H1 (cell line): ENCODE measurements around the gene RNF212. TPM values are rescaled to one million over a fixed set of nuclear protein-coding genes. Genes with fewer than 3 reads are reported as not detected.

Source experiments
- ASH2L ChIP-seq: fragments of 200-600, 300-600 bp; sonication (generic); IDR thresholded peaks from one replicate; pipeline ENCODE4 v1.7.1; 2017; ENCODE audit warnings: low read length
- SP4 ChIP-seq: IDR thresholded peaks from 2 replicates; pipeline ENCODE4 v1.6.1; 2012; ENCODE audit warnings: low read length, inconsistent platforms
- TAF1 ChIP-seq: IDR thresholded peaks from 2 replicates; pipeline ENCODE4 v1.6.1; 2011; ENCODE audit warnings: mild to moderate bottlenecking, low read depth, low read length
- polyA plus RNA-seq, 7 experiments: library from polyadenylated mRNA; depleted of rRNA in 3 of 7; stranded (reverse) in 5 of 7; unstranded in 2 of 7; fragments of >200 nt in 5 of 7; fragments of 200-250 nt in 2 of 7; gene quantifications; 1 replicate in 5 of 7; 2 replicates in 1 of 7; 4 replicates in 1 of 7; pipeline versions ENCODE4 v1.2.1 to v1.2.3, GENCODE V29; 2011 to 2013; ENCODE audit warnings: missing spikeins in 2 of 7, mixed read lengths in 2 of 7
- total RNA-seq: library from RNA; stranded (reverse); fragmentation: NEBNext Ultra II Directional; extraction: Animal tissue kit (Norgen Biotek cat#: 25700); gene quantifications from 2 replicates; pipeline ENCODE4 v1.2.1, GENCODE V29; 2021

RNF212 gene
- total and polyA plus RNA-seq, 2 of the 8 experiments (the other 6 are each of a cell fraction or from before 2014, with no cell fraction given): 3.4 to 5.4 TPM

DNA sequence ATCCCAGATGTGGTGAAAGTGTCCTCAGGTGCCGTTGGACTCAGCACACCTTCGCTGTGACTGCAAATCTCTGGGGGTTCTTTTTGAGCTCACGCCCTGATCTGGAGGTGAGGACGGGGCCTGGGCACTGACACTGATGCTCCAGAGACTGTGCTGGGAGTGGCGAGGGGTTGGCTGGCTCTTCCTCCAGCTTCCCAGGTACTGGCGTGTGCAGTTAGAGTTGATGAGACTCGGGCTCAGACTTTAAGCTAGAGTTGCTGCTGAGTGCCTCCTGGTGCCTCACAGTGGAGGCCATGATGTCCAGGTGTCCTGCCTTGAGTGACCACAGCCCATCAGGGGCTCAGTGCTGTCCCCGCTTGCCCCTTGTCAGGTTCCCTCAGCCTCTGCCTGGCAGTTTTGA lies 42.7 kb upstream of the RNF212 start (continued):
- no peak for TF ChIP-seq ASH2L
- no peak for TF ChIP-seq TAF1
- TF ChIP-seq SP4: no peak
